ENCODE data around the gene CPNE9. TPM values are rescaled to one million over a fixed set of nuclear protein-coding genes. Genes with fewer than 3 reads are reported as not detected.

CPNE9 gene
- total and polyA plus RNA-seq, 2 of the 8 experiments (the other 6 are each of a cell fraction or from before 2014, with no cell fraction given), result 4.8 to 6.0 TPM

- Histone ChIP-seq H2BK5ac (ENCODE audit: low read depth, low read length) (no peak overlapping the region), H3K27me3 (replicated peaks in 1 of 4; ENCODE audit: control insufficient read depth in 3 of 4, extremely low read depth in 1 of 4, insufficient read depth in 3 of 4, low read length in 3 of 4) (no peaks in the 10 kb centered on the region), H3K27ac (ENCODE audit: low read depth, low read length) (no peak overlapping the region), H4K91ac (replicated peaks; ENCODE audit: insufficient read length, low read length) (no peak overlapping the region), H2BK15ac (ENCODE audit: low read length) (no peak overlapping the region), H3K18ac (ENCODE audit: extremely low read depth, low read length) (no peak overlapping the region), H3K56ac (replicated peaks; ENCODE audit: insufficient read length, low read depth, low read length) (no peak overlapping the region), H3K4me2 (ENCODE audit: insufficient read depth in 1 of 2, low read depth in 2 of 2, low read length in 2 of 2) (no peak overlapping the region), H3K4me3 (ENCODE audit: extremely low read depth in 1 of 4, insufficient read depth in 2 of 4, low read depth in 3 of 4, low read length in 4 of 4) (no peak overlapping the region), H3K79me1 (ENCODE audit: low read depth, low read length) (no peaks in the 10 kb centered on the region), H3K36me3 (ENCODE audit: control insufficient read depth in 2 of 4, insufficient read depth in 4 of 4, low read length in 3 of 4) (peaks cover 14 to 48% (median 25%) of the 10 kb centered on the region in 4 experiments; a peak in 7 of 8 replicates), H2BK12ac (ENCODE audit: low read depth, low read length) (no peak overlapping the region), H3K79me2 (ENCODE audit: control insufficient read depth in 1 of 2, insufficient read depth in 2 of 2, low read length in 2 of 2) (no peaks in the 10 kb centered on the region), H3K9ac (replicated peaks in 1 of 4; ENCODE audit: extremely low read depth in 1 of 4, low read depth in 3 of 4, low read length in 3 of 4) (no peak overlapping the region), H4K8ac (ENCODE audit: extremely low read depth, insufficient read depth, low read length) (no peak overlapping the region), H2AK5ac (ENCODE audit: low read depth, low read length) (no peak overlapping the region), H2BK20ac (ENCODE audit: low read length) (no peak overlapping the region), H4K5ac (ENCODE audit: insufficient read length, low read depth, low read length) (no peak overlapping the region), H3K14ac (ENCODE audit: insufficient read length) (no peak overlapping the region), H3K23me2 (ENCODE audit: low read depth, low read length) (no peaks in the 10 kb centered on the region), H3K4me1 (replicated peaks in 1 of 4; ENCODE audit: control insufficient read depth in 3 of 4, insufficient read depth in 4 of 4, low read length in 3 of 4) (no peaks in the 10 kb centered on the region), H2AFZ (ENCODE audit: low read length) (no peak overlapping the region), H3K23ac (ENCODE audit: insufficient read length) (no peak overlapping the region), H2BK120ac (replicated peaks; ENCODE audit: low read depth, low read length) (no peak overlapping the region), H4K20me1 (replicated peaks in 1 of 2; ENCODE audit: control insufficient read depth in 1 of 2, insufficient read depth in 2 of 2, low read length in 2 of 2) (peaks cover 1 to 2% of the 10 kb centered on the region in 2 experiments), H3K4ac (replicated peaks; ENCODE audit: insufficient read length, low read depth, low read length) (no peak overlapping the region), H3K9me3 (ENCODE audit: insufficient read depth in 2 of 2, low read depth in 1 of 2, low read length in 1 of 2) (no peaks in the 10 kb centered on the region)
- ChIA-PET CTCF (ENCODE audit: partially characterized antibody) (interaction anchor here (0.6 to 1.5 kb wide), 5 partner anchors 8 to 182 kb away, joined by 3 to 9 read pairs (median 3); no protein-coding TSS in a partner anchor), POLR2A (ENCODE audit: partially characterized antibody) (interaction anchor here (1.2 kb wide), 1 partner anchor 289 kb away, joined by 3 read pairs; the partner anchor contains the start of gene SETD5)
- DNase-seq (ENCODE audit: low read depth in 1 of 2, low spot score in 2 of 2) (no peak), FAIRE-seq (no peak)
- 83% methylated on average over 3 of the region's 3 CpGs; no CpG with 5 or more reads in 1 of the 2 experiments for WGBS, 2 experiments (ENCODE audit: extremely low coverage in 1 of 2, insufficient coverage in 1 of 2, insufficient read length in 1 of 2, insufficient replicate concordance in 2 of 2, low coverage in 1 of 2, low lambda C conversion rate in 2 of 2, missing lambda C conversion rate in 1 of 2)
- TF ChIP-seq HDAC2 (IDR thresholded peaks at IDR 0.05; ENCODE audit: borderline replicate concordance in 1 of 2, low read depth in 2 of 2, low read length in 2 of 2) (no peak), KDM4A (IDR thresholded peaks at IDR 0.05; ENCODE audit: low read depth, low read length, severe bottlenecking) (no peak), TCF12 (IDR thresholded peaks at IDR 0.05; ENCODE audit: low read depth, low read length) (no peak), SUZ12 (IDR thresholded peaks at IDR 0.05; ENCODE audit: low read length) (no peak), NRF1 (IDR thresholded peaks at IDR 0.05; ENCODE audit: low read depth, low read length) (no peak), GABPA (IDR thresholded peaks at IDR 0.05; ENCODE audit: borderline replicate concordance, insufficient read depth, low read length) (no peak), KDM1A (IDR thresholded peaks at IDR 0.05; ENCODE audit: borderline replicate concordance, low read length) (no peak)
Observed at GRCh38 chr3:9686703-9687102, 16.9 kb upstream of the CPNE9 start.
